Liver (tissue), 9 donors: ENCODE measurements around the gene BCORL1. TPM values are rescaled to one million over a fixed set of nuclear protein-coding genes. Genes with fewer than 3 reads are reported as not detected.

ENCODE experiments used
- DNase-seq: peaks from one replicate; pipeline ENCODE4 v3.0.0-alpha.2; 2017; ENCODE audit warnings: low spot score
- H3K27ac ChIP-seq, 2 donors: one replicate each; pipeline ENCODE4 v1.7.0; 2013; ENCODE audit warnings: inconsistent platforms in 2 of 2, low read length in 2 of 2, control low read depth in 1 of 2, low read depth in 1 of 2, mild to moderate bottlenecking in 1 of 2
- H3K27me3 ChIP-seq, 4 donors: one replicate each; pipeline versions ENCODE4 v1.6.1 to v1.7.0; 2013; ENCODE audit warnings: low read length in 3 of 4, inconsistent platforms in 1 of 4, mild to moderate bottlenecking in 1 of 4, moderate library complexity in 1 of 4; ENCODE audit not compliant: control insufficient read depth in 4 of 4, insufficient read depth in 4 of 4
- H3K36me3 ChIP-seq, 4 donors: one replicate each; pipeline versions ENCODE4 v1.6.1 to v1.7.0; 2013; ENCODE audit warnings: low read length in 3 of 4, mild to moderate bottlenecking in 3 of 4, low read depth in 1 of 4, moderate library complexity in 1 of 4; ENCODE audit not compliant: control insufficient read depth in 4 of 4, insufficient read depth in 3 of 4
- H3K4me1 ChIP-seq, 4 donors: one replicate each; pipeline versions ENCODE4 v1.6.1 to v1.7.0; 2013; ENCODE audit warnings: low read length in 3 of 4, mild to moderate bottlenecking in 3 of 4, moderate library complexity in 1 of 4; ENCODE audit not compliant: control insufficient read depth in 4 of 4, insufficient read depth in 4 of 4
- H3K4me3 ChIP-seq, 3 donors: one replicate each; pipeline versions ENCODE4 v1.6.1 to v1.7.0; 2013; ENCODE audit warnings: low read length in 3 of 3, control low read depth in 1 of 3, low read depth in 1 of 3, mild to moderate bottlenecking in 1 of 3
- H3K9ac ChIP-seq, 2 donors: one replicate each; pipeline ENCODE4 v1.7.0; 2013; ENCODE audit warnings: low read length in 2 of 2, mild to moderate bottlenecking in 2 of 2, moderate library complexity in 2 of 2, control low read depth in 1 of 2, low read depth in 1 of 2
- H3K9me3 ChIP-seq, 4 donors: one replicate each; pipeline versions ENCODE4 v1.6.1 to v1.7.0; 2013; ENCODE audit warnings: low read length in 3 of 4; ENCODE audit not compliant: control insufficient read depth in 4 of 4
- ATF3 ChIP-seq: IDR thresholded peaks from 2 replicates; pipeline ENCODE4 v1.6.1; 2016; ENCODE audit warnings: antibody characterized with exemption
- CTCF ChIP-seq: fragments of 150-350 bp; IDR thresholded peaks from 2 replicates; pipeline ENCODE4 v1.5.1; 2017; ENCODE audit warnings: improper control_type of control experiment, low read depth, low read length; ENCODE audit not compliant: missing input control
- EGR1 ChIP-seq, 2 donors: IDR thresholded peaks; 2 replicates each; pipeline ENCODE4 v1.6.1; 2016 to 2018; ENCODE audit warnings: antibody characterized with exemption in 2 of 2, low read depth in 2 of 2
- FOXA1 ChIP-seq: IDR thresholded peaks from 2 replicates; pipeline ENCODE4 v1.6.1; 2016; ENCODE audit warnings: antibody characterized with exemption
- FOXA2 ChIP-seq: IDR thresholded peaks from 2 replicates; pipeline ENCODE4 v1.6.1; 2016; ENCODE audit warnings: antibody characterized with exemption
- GABPA ChIP-seq, 2 donors: IDR thresholded peaks in 1 of 2; conservative IDR thresholded peaks in 1 of 2; 2 replicates each; pipeline ENCODE4 v1.6.1; 2016; ENCODE audit warnings: antibody characterized with exemption in 2 of 2, mild to moderate bottlenecking in 1 of 2, moderate library complexity in 1 of 2
- HNF4A ChIP-seq, 2 donors: conservative IDR thresholded peaks; 2 replicates each; pipeline ENCODE4 v1.6.1; 2016; ENCODE audit warnings: antibody characterized with exemption in 2 of 2, mild to moderate bottlenecking in 2 of 2
- HNF4G ChIP-seq: IDR thresholded peaks from 2 replicates; pipeline ENCODE4 v1.6.1; 2016; ENCODE audit warnings: antibody characterized with exemption
- JUND ChIP-seq, 2 donors: IDR thresholded peaks; 2 replicates each; pipeline ENCODE4 v1.6.1; 2016; ENCODE audit warnings: antibody characterized with exemption in 2 of 2
- MAX ChIP-seq: IDR thresholded peaks from 2 replicates; pipeline ENCODE4 v1.6.1; 2016; ENCODE audit warnings: antibody characterized with exemption
- NR2F2 ChIP-seq: IDR thresholded peaks from 2 replicates; pipeline ENCODE4 v1.6.1; 2016; ENCODE audit warnings: antibody characterized with exemption
- RAD21 ChIP-seq, 2 donors: IDR thresholded peaks; 2 replicates each; pipeline ENCODE4 v1.6.1; 2016; ENCODE audit warnings: antibody characterized with exemption in 2 of 2, mild to moderate bottlenecking in 2 of 2
- REST ChIP-seq: IDR thresholded peaks from 2 replicates; pipeline ENCODE4 v1.6.1; 2016; ENCODE audit warnings: antibody characterized with exemption, mild to moderate bottlenecking
- RXRA ChIP-seq, 2 donors: IDR thresholded peaks; 2 replicates each; pipeline ENCODE4 v1.6.1; 2017 to 2018; ENCODE audit warnings: antibody characterized with exemption in 2 of 2, mild to moderate bottlenecking in 1 of 2
- SP1 ChIP-seq: IDR thresholded peaks from 2 replicates; pipeline ENCODE4 v1.6.1; 2018; ENCODE audit warnings: antibody characterized with exemption, mild to moderate bottlenecking
- TAF1 ChIP-seq: conservative IDR thresholded peaks from 2 replicates; pipeline ENCODE4 v1.6.1; 2016; ENCODE audit warnings: antibody characterized with exemption, mild to moderate bottlenecking
- YY1 ChIP-seq: IDR thresholded peaks from 2 replicates; pipeline ENCODE4 v1.6.1; 2016; ENCODE audit warnings: antibody characterized with exemption, mild to moderate bottlenecking
- ZBTB33 ChIP-seq: IDR thresholded peaks from 2 replicates; pipeline ENCODE4 v1.6.1; 2016; ENCODE audit warnings: antibody characterized with exemption
- WGBS: extraction: QIAGEN DNeasy Blood & Tissue Kit; methylation state at CpG from one replicate; pipeline ENCODE4 v1.1.7; 2013; 5-methylcytosine and 5-hydroxymethylcytosine counted together
- polyA plus RNA-seq, 2 donors: library from polyadenylated mRNA; stranded (reverse) in 1 of 2; unstranded in 1 of 2; fragments of 200-250 nt in 1 of 2; fragments of >200 nt in 1 of 2; fragmentation: Nextera tagmentation in 1 of 2; extraction: Ambion mirVana in 1 of 2; gene quantifications; one replicate each; pipeline versions ENCODE4 v1.2.1 to v1.2.3, GENCODE V29; 2013 to 2015
- total RNA-seq, 2 donors: library from RNA; depleted of rRNA; stranded (reverse); fragments of >200 nt; gene quantifications; one replicate each; pipeline ENCODE4 v1.2.3, GENCODE V29; 2014
- donor health status: healthy.
- donor health status: healthy.
- donor health status: healthy.
- donor health status: healthy.
- donor health status: healthy.

BCORL1 gene
- total and polyA plus RNA-seq, 4 donors = 1.7 to 5.3 (median 2.1) TPM

- Histone ChIP-seq H3K4me3 (no peak overlapping the region), H3K9me3 (no peaks in the 10 kb centered on the region), H3K4me1 (no peaks in the 10 kb centered on the region), H3K27ac (no peak overlapping the region), H3K9ac (no peak overlapping the region), H3K27me3 (peaks cover 0 to 3% (median 0%) of the 10 kb centered on the region in 4 donors), H3K36me3 (no peaks in the 10 kb centered on the region)
- no peak for DNase-seq
- WGBS = 88% methylated on average over 3 of the region's 3 CpGs
- TF ChIP-seq ATF3 = no peak
- no peak for TF ChIP-seq EGR1 (IDR thresholded peaks at IDR 0.05; ENCODE audit: low read depth in 2 of 2)
- no peak for TF ChIP-seq RXRA (IDR thresholded peaks at IDR 0.05)
- TF ChIP-seq TAF1 = no peak
- TF ChIP-seq ZBTB33 = no peak
- TF ChIP-seq CTCF = no peak
- TF ChIP-seq RAD21 (IDR thresholded peaks at IDR 0.05) = no peak
- no peak for TF ChIP-seq YY1
- no peak for TF ChIP-seq GABPA (IDR thresholded peaks at IDR 0.05 in 1 of 2, conservative IDR thresholded peaks at IDR 0.05 in 1 of 2)
- TF ChIP-seq MAX = no peak
- TF ChIP-seq REST = no peak
- TF ChIP-seq NR2F2 = no peak
- no peak for TF ChIP-seq HNF4G
- no peak for TF ChIP-seq SP1
- TF ChIP-seq JUND (IDR thresholded peaks at IDR 0.05) = no peak
- TF ChIP-seq FOXA1 = no peak
- no peak for TF ChIP-seq HNF4A (conservative IDR thresholded peaks at IDR 0.05)
- TF ChIP-seq FOXA2 = no peak
Observed at GRCh38 chrX:130090364-130090763, 107.9 kb downstream of the BCORL1 start.
